ENCODE results near the gene AP3S2.
"Not testable (repeated sequence)": the region's sequence is repeated elsewhere in the genome, so short reads cannot be mapped to it uniquely, and the experiment has no call there.

Gene AP3S2

GRCh38 chr15:89864958-89865739 lies 28.6 kb downstream of the AP3S2 start:
- H3K9me3 ChIP-seq (replicated peaks in 1 of 11) = peaks cover 0 to 8% (median 0%) of the 10 kb centered on the region in 11 experiments; a peak in 5 of 22 replicates
- peaks cover 0 to 30% (median 13%) of the 10 kb centered on the region in 10 experiments; a peak in 17 of 20 replicates for H3K4me1 ChIP-seq
- peak overlapping the region in 1 of 11 experiments; percentile 4; a peak in 2 of 22 replicates for H3K9ac ChIP-seq
- no peak overlapping the region for H3K27ac ChIP-seq
- H3K4me3 ChIP-seq = no peak overlapping the region
- no peak for TF ChIP-seq Cebpa-rat (IDR thresholded peaks at IDR 0.05)
- H3K36me3 ChIP-seq = peaks cover 27 to 70% (median 40%) of the 10 kb centered on the region in 11 experiments
- no peak overlapping the region for H3K4me2 ChIP-seq
- H3K27me3 ChIP-seq = no peaks in the 10 kb centered on the region
- H4K20me1 ChIP-seq = peaks cover 0 to 24% (median 0%) of the 10 kb centered on the region in 11 experiments; a peak in 3 of 22 replicates

GRCh38 chr15:89863918-89864317 lies 29.9 kb downstream of the AP3S2 start:
- Histone ChIP-seq H3K27me3 (no peaks in the 10 kb centered on the region), H3K9ac (no peak overlapping the region), H3K36me3 (peaks cover 23 to 72% (median 38%) of the 10 kb centered on the region in 11 experiments; a peak in 20 of 22 replicates), H3K4me1 (peaks cover 0 to 24% (median 14%) of the 10 kb centered on the region in 10 experiments; a peak in 17 of 20 replicates), H3K4me2 (peak overlapping the region in 2 of 11 experiments; percentile 3 to 18; a peak in 3 of 22 replicates), H3K9me3 (replicated peaks in 1 of 11) (no peaks in the 10 kb centered on the region), H3K4me3 (no peak overlapping the region), H4K20me1 (peaks cover 0 to 24% (median 0%) of the 10 kb centered on the region in 11 experiments; a peak in 3 of 22 replicates), H3K27ac (peak overlapping the region in 1 of 11 experiments; percentile 20; a peak in 1 of 22 replicates)
- no peak for TF ChIP-seq Cebpa-rat (IDR thresholded peaks at IDR 0.05)

- Histone ChIP-seq H3K4me3 (no peak overlapping the region), H3K9me3 (replicated peaks in 1 of 11) (no peaks in the 10 kb centered on the region), H3K36me3 (peaks cover 23 to 92% (median 45%) of the 10 kb centered on the region in 11 experiments; a peak in 20 of 22 replicates), H3K27me3 (no peaks in the 10 kb centered on the region), H3K9ac (no peak overlapping the region), H4K20me1 (peaks cover 0 to 39% (median 0%) of the 10 kb centered on the region in 11 experiments; a peak in 4 of 22 replicates), H3K4me2 (peak overlapping the region in 7 of 11 experiments; percentile 5 to 44 (median 26); a peak in 11 of 22 replicates), H3K27ac (no peak overlapping the region), H3K4me1 (peaks cover 0 to 24% (median 14%) of the 10 kb centered on the region in 10 experiments; a peak in 17 of 20 replicates)
- TF ChIP-seq Cebpa-rat (IDR thresholded peaks at IDR 0.05) = no peak
Observed at GRCh38 chr15:89860891-89861290, 32.9 kb downstream of the AP3S2 start.

GRCh38 chr15:89860431-89860830 lies 33.4 kb downstream of the AP3S2 start:
- Histone ChIP-seq H3K36me3 (peaks cover 22 to 89% (median 45%) of the 10 kb centered on the region in 11 experiments; a peak in 20 of 22 replicates), H3K4me3 (no peak overlapping the region), H3K4me1 (peaks cover 0 to 24% (median 14%) of the 10 kb centered on the region in 10 experiments; a peak in 17 of 20 replicates), H3K9ac (no peak overlapping the region), H3K9me3 (replicated peaks in 1 of 11) (no peaks in the 10 kb centered on the region), H3K4me2 (peak overlapping the region in 7 of 11 experiments; percentile 5 to 44 (median 26); a peak in 11 of 22 replicates), H3K27me3 (no peaks in the 10 kb centered on the region), H4K20me1 (peaks cover 0 to 39% (median 0%) of the 10 kb centered on the region in 11 experiments; a peak in 4 of 22 replicates), H3K27ac (no peak overlapping the region)
- no peak for TF ChIP-seq Cebpa-rat (IDR thresholded peaks at IDR 0.05)

- no peak overlapping the region for H3K4me2 ChIP-seq
- H3K4me1 ChIP-seq = peaks cover 0 to 21% (median 11%) of the 10 kb centered on the region in 10 experiments; a peak in 17 of 20 replicates
- H3K9ac ChIP-seq = no peak overlapping the region
- no peaks in the 10 kb centered on the region for H3K27me3 ChIP-seq
- H3K4me3 ChIP-seq = no peak overlapping the region
- H3K27ac ChIP-seq = no peak overlapping the region
- H3K36me3 ChIP-seq = peaks cover 17 to 76% (median 38%) of the 10 kb centered on the region in 11 experiments; a peak in 18 of 22 replicates
- no peak for TF ChIP-seq Cebpa-rat (IDR thresholded peaks at IDR 0.05)
- H4K20me1 ChIP-seq = peaks cover 0 to 39% (median 0%) of the 10 kb centered on the region in 11 experiments; a peak in 4 of 22 replicates
- no peaks in the 10 kb centered on the region for H3K9me3 ChIP-seq (replicated peaks in 1 of 11)
Observed at GRCh38 chr15:89858661-89859458, 34.9 kb downstream of the AP3S2 start.

GRCh38 chr15:89857673-89858072 lies 36.1 kb downstream of the AP3S2 start:
- peaks cover 0 to 21% (median 10%) of the 10 kb centered on the region in 10 experiments; a peak in 16 of 20 replicates for H3K4me1 ChIP-seq
- no peak overlapping the region for H3K4me3 ChIP-seq
- no peaks in the 10 kb centered on the region for H3K9me3 ChIP-seq (replicated peaks in 1 of 11)
- H3K9ac ChIP-seq = no peak overlapping the region
- no peak overlapping the region for H3K4me2 ChIP-seq
- TF ChIP-seq Cebpa-rat (IDR thresholded peaks at IDR 0.05) = no peak
- H3K27ac ChIP-seq = no peak overlapping the region
- no peaks in the 10 kb centered on the region for H3K27me3 ChIP-seq
- H3K36me3 ChIP-seq = peaks cover 17 to 68% (median 34%) of the 10 kb centered on the region in 11 experiments; a peak in 20 of 22 replicates
- peaks cover 0 to 33% (median 1%) of the 10 kb centered on the region in 11 experiments; a peak in 5 of 22 replicates for H4K20me1 ChIP-seq

GRCh38 chr15:89855948-89856347 lies 37.8 kb downstream of the AP3S2 start:
- Histone ChIP-seq H3K4me3 (no peak overlapping the region), H4K20me1 (peaks cover 0 to 41% (median 6%) of the 10 kb centered on the region in 11 experiments; a peak in 7 of 22 replicates), H3K9me3 (replicated peaks in 1 of 11) (no peaks in the 10 kb centered on the region), H3K36me3 (peaks cover 11 to 60% (median 28%) of the 10 kb centered on the region in 11 experiments; a peak in 21 of 22 replicates), H3K27me3 (no peaks in the 10 kb centered on the region), H3K27ac (no peak overlapping the region), H3K4me1 (peaks cover 15 to 25% (median 20%) of the 10 kb centered on the region in 10 experiments), H3K4me2 (no peak overlapping the region), H3K9ac (no peak overlapping the region)
- no peak for TF ChIP-seq Cebpa-rat (IDR thresholded peaks at IDR 0.05)

- H3K9ac ChIP-seq; H3K4me2 ChIP-seq; H3K27ac ChIP-seq; H3K9me3 ChIP-seq (replicated peaks in 1 of 11); H3K4me3 ChIP-seq; H3K27me3 ChIP-seq: not testable (repeated sequence)
- Histone ChIP-seq H3K4me1 (peaks cover 9 to 31% (median 16%) of the 10 kb centered on the region in 10 experiments), H3K36me3 (peaks cover 4 to 54% (median 26%) of the 10 kb centered on the region in 11 experiments; a peak in 20 of 22 replicates), H4K20me1 (peaks cover 0 to 48% (median 6%) of the 10 kb centered on the region in 11 experiments; a peak in 7 of 22 replicates)
Observed at GRCh38 chr15:89854863-89855262, 38.9 kb downstream of the AP3S2 start.
